GM19025 (cell line): ENCODE results near the gene DNAJC11.

Experiments used
- ATAC-seq: cut with Tn5 transposase; IDR thresholded peaks from one replicate; pipeline ENCODE4 v1.9.1; 2021; ENCODE audit warnings: mild to moderate bottlenecking, low read depth, moderate library complexity; ENCODE audit not compliant: unreplicated experiment

DNAJC11 gene

GRCh38 chr1:6627031-6627430 lies 74.6 kb downstream of the DNAJC11 start:
- no peak for ATAC-seq

GRCh38 chr1:6625584-6626149 lies 75.9 kb downstream of the DNAJC11 start:
- ATAC-seq = no peak

GRCh38 chr1:6624710-6625583 lies 76.7 kb downstream of the DNAJC11 start, which contains the start of gene THAP3:
Gene THAP3, plus strand, starts transcription at chr1:6624868. Its CDS starts 351 bp downstream, at chr1:6625219.
- ATAC-seq = peak; percentile 74

GRCh38 chr1:6623269-6623965 lies 78.2 kb downstream of the DNAJC11 start:
- no peak for ATAC-seq

- ATAC-seq = no peak
These were observed 79.0 kb downstream of the DNAJC11 start for GRCh38 chr1:6622396-6623152.

GRCh38 chr1:6621429-6622391 lies 79.9 kb downstream of the DNAJC11 start:
- ATAC-seq = no peak

GRCh38 chr1:6619045-6619444 lies 82.6 kb downstream of the DNAJC11 start:
- no peak for ATAC-seq

- no peak for ATAC-seq
These were observed 86.5 kb downstream of the DNAJC11 start for GRCh38 chr1:6614929-6615785.

- ATAC-seq = no peak
These were observed 87.3 kb downstream of the DNAJC11 start for GRCh38 chr1:6614019-6614928.

GRCh38 chr1:6613361-6614018 lies 88.1 kb downstream of the DNAJC11 start, which contains the start of gene PHF13:
Gene PHF13, plus strand, starts transcription at chr1:6613731. Its CDS starts 336 bp downstream, at chr1:6614067.
- ATAC-seq = peak; percentile 92

GRCh38 chr1:6612641-6613360 lies 88.8 kb downstream of the DNAJC11 start:
- ATAC-seq = peak; percentile 28

GRCh38 chr1:6603915-6604558 lies 97.6 kb downstream of the DNAJC11 start:
- ATAC-seq = no peak

GRCh38 chr1:6603238-6603914 lies 98.2 kb downstream of the DNAJC11 start:
- ATAC-seq = peak; percentile 22

GRCh38 chr1:6602669-6603237 lies 98.9 kb downstream of the DNAJC11 start, which contains the start of gene KLHL21:
Gene KLHL21, minus strand, starts transcription at chr1:6602869. Its CDS starts 52 bp downstream, at chr1:6602817.
- peak; percentile 51 for ATAC-seq
